ENCODE results near the gene ARPC4.
"Not testable (repeated sequence)": the region's sequence is repeated elsewhere in the genome, so short reads cannot be mapped to it uniquely, and the experiment has no call there.

The ARPC4 gene

DNA sequence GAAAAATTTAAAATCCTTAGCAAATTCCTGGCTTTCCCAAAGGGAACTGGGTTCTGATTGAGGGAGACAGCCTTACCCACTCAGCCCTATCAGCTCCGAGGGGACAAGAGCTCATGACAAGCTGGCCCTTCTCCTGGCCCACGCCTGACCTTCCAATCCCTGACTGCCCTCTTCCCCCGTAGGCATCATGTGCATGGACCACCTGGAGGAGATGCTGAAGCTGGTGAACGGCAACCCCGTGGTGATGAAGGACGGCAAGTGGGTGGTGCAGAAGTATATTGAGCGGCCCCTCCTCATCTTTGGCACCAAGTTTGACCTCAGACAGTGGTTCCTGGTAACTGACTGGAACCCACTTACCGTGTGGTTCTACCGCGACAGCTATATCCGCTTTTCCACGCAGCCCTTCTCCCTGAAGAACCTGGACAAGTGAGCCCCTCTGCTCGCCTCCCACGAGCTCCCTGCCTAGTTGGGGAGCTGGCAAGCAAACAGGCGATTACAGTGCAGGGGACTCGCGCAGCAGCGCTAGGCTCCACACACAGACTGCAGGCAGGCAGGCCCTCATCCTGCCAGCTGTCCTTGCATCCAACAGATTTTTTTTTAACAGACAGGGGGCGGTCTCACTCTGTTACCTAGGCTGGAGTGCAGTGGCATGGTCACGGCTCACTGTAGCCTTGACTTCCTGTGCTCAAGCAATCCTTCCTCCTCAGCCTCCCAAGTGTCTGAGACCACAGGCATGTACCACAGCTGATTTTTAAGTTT, 34.1 kb downstream of the ARPC4 start:
- DNase-seq = no peak

DNA sequence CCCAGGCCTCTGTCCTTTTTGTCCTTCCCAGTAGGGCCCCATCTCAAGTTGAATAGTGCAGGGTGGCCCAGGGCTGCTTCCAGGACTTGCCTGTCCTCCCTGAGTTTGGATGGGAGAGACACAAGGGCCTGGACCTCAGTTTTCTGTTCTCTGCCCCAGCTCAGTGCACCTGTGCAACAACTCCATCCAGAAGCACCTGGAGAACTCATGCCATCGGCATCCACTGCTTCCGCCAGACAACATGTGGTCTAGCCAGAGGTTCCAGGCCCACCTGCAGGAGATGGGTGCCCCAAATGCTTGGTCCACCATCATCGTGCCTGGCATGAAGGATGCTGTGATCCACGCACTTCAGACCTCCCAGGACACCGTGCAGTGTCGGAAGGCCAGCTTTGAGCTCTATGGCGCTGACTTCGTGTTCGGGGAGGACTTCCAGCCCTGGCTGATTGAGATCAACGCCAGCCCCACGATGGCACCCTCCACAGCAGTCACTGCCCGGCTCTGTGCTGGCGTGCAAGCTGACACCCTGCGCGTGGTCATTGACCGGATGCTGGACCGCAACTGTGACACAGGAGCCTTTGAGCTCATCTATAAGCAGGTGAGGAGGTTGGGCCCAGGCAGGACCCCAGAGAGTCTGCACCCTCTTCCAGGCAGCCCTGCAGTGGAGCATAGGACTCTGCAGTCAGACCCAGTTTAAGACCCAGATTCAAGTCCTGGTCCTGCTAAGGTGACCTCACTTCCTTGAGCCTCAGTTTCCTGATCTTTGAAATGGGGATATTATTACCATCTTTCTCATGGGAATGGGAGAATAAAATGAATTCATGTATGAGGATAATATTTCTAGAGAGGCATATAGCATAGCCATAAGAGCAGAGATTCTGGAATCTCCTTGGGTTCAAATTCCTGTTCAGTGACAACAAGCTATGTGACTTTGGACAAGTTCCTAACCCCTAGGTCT, 36.2 kb downstream of the ARPC4 start:
- DNase-seq = no peak

DNA sequence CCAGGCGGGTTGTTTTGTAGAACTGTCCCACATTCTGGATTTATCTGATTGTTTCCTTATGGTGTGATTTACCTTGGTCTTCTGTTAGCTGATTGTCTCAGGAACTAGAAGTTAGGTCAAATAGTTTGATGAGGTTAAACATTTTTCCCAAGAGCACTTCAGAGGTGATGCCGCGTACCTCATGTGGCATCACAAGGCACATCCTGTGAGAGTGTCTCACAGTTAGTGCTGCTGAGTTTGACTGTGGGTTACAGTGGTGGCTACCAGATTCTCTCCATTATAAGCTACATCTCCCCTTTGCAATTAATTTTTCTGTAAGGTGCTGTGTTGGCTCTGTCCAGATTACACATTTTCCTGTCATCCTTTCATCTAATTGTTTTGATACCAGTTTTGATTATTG, 38.4 kb downstream of the ARPC4 start:
- no peak for DNase-seq

DNA sequence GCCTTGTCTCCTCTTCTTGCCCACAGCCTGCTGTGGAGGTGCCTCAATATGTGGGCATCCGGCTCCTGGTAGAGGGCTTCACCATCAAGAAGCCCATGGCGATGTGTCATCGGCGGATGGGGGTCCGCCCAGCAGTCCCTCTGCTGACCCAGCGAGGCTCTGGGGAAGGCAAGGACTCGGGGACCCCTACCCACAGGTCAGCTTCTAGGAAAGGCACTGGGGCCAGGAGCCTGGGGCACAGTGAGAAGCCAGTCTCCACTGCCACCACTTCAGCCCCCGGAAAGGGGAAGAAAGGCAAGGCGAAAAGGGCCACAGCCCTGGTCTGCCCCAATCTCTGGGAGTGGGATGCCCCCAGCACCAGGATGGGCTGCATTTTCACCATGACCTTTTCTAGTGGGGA, 40.2 kb downstream of the ARPC4 start:
- DNase-seq = no peak

DNA sequence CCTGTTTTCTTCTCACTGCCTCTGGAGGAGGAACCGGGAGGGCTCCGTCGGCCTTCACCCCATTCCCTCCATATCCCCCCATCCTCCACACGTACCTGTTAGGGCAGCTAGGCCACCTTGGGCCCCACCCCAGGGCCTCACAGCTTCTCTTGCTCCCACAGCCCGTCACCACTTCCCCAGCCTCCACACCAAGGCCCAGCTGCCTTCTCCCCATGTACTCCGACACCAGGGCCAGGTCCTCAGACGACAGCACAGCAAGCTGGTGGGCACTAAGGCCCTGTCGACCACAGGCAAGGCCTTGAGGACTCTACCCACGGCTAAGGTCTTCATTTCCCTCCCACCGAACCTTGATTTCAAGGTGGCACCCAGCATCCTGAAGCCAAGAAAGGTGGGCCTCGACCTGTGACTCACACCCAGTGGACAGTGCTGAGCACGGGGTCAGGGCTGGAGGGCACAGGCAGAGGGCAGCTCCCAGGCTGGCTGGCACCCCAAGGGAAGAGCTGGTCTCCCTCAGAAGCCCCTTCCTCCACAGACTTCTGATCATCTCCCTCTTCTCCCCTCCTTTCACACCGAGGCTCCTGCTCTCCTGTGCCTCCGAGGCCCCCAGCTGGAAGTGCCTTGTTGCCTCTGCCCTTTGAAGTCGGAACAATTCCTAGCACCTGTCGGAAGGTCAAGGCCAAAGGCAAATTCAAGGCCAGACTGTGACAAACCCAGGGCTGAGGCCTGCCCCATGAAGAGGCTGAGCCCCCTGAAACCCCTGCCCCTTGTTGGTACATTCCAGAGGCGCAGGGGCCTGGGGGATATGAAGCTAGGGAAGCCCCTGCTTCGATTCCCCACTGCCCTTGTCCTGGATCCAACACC, 41.9 kb downstream of the ARPC4 start:
- DNase-seq = no peak

DNA sequence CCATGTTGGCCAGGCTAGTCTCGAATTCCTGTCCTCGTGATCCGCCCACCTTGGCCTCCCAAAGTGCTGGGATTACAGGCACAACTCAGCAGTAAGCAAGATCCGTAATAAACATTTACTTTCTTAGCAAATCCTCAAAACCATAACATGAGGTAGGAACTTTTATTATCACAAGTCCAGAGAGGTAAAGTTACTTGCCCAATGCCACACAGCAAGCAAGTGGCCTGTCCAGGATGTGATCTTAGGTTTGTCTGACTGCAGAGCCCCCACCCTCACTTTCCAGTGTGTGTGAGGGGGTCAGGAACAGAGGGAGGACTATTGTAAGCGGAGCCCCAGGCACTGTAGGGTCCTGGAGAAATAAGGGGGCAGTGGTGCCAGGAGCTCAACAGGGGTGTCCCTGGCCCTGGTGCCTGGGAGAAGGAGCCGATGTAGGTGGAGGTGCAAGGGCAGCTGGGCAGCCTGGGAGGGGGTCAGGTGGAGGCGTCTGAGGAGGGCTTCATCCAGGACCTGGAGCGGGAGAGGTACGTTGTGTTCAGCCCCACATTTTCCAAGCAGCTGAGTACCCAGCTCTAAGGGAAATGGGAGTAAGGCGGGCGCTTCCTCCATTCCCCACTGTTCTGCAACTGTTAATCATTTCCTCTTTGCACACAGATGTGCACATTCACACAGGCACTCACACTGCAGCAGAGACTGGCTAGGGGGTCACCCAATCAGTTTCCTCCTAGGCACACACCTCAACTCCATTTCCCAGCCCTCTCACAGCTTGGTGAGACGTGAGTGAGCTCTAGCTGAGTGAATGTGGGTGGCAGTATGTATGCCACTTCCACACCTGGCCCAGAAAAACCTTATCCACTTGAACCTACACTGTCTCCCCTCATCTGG, 45.1 kb downstream of the ARPC4 start:
- no peak for DNase-seq

DNA sequence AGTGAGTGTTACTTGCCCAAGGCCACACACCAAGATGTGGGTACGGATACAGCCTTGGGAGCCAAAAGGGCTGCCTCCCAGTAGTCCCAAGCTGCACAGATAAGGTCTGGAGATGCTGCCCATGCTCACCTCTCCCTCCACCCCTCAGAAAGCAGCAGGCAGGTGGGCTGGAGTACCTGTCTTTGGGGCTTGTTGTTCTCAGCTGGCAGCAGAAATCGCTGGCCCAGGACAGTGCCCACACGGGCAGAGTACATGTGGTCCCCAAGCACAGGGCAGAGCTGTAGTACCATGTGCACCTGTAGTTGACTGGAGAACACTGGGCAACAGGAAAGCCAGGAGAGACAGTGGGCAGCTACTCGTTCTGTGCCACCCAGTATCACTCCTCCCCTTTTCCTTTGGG, 46.0 kb downstream of the ARPC4 start:
- no peak for DNase-seq

DNA sequence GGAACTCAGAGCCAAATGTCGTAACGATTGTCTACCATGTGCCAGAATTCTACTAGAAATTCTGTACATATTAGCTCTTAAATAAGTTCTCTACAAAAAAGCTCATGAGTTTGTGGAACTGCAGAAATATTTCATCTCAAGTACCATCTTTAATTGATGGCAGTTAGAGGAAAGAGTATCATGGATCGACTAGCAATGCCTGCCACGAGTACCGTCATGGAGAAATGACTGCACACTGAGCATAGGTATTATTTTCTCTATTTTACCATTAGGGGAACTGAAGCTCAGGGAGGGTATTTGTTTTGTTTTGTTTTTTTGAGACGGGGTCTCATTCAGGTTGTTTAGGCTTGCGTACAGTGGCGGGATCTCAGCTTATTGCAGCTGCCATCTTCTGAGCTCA, 48.1 kb downstream of the ARPC4 start:
- no peak for DNase-seq

DNA sequence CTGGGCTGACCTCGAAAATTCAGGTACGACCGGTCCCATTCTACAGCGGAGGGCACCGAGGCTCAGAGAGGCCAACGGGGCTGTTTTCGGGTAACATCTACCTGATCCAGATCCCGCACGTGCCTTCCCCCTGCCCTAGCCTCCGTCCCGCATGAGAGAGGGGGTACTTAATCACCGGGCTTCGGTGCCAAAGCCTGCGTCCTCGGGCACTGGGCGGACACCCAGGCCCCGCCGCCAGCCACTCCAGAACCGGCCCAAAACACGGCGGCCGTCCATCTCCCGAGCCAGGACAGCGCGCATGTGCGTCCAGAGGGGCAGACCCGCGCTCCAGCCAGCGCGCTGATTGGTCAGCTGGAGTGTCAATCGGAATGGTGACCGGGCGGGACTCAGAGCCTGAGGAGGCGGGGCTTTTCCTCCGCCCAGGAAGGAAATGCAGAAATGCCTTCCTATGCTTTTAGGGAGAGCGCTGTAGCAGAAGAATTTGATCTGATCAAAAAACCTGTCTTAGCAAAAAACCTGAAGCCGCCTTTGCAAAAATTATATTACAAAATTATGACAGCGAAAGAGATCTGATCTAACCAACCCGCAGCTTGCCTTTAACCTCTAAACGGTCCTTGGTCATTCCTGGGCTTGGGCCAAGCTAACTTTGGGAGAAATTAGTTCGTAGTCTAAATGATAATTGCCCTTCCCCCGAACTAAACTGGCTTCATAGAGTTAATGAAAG, 51.0 kb downstream of the ARPC4 start, which contains the start of gene RPUSD3:
TSS of gene RPUSD3 (minus strand) at position 294 of the 724 bp plus-strand sequence. CDS start at position 276, 18 bp downstream.
- peak; percentile 93 for DNase-seq

DNA sequence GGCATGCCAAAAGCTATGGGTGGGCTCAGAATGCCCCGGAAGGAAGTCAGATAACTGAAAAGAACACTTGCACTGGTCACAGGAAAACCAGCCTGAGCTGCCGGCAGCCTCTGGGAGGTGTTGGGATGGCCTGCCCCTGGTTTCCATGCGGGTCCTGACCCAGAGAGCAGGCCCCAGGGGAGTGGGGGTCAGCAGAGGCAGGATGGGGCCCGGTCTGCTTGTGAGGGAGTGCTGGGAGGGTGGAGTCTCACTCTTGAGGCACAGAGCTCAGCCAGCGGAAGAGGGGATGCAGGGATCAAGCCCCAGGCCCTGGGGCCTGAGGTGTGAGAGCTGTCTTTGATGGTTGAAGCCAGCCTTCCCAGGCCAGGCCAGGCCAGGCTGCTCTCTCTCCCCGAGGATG, 53.3 kb downstream of the ARPC4 start:
- DNase-seq = no peak

DNA sequence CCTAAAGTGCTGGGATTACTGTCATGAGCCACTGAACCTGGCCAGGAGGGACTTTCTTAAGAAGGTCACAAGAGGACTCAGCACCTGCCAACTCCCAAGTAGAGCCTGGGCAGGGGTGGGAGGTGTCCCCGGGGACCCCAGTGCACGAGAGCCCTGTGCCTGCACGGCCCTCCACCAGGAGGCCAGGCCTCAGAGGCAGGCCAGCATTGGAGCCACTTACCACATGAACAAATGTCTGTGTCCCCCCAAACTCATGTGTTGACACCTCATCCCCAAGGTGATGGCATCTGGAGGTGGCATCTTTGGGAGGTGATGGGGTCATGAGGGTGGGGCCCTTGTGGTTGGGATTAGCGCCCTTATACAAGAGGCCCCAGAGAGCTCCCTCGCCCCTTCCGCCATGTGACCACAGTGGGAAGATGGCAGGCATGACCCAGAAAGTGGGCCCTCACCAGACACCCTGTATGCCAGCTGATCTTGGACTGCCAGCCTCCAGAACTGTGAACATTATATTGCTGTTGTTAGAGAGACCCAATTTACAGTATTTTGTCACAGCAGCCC, 54.1 kb downstream of the ARPC4 start:
- DNase-seq = no peak

DNA sequence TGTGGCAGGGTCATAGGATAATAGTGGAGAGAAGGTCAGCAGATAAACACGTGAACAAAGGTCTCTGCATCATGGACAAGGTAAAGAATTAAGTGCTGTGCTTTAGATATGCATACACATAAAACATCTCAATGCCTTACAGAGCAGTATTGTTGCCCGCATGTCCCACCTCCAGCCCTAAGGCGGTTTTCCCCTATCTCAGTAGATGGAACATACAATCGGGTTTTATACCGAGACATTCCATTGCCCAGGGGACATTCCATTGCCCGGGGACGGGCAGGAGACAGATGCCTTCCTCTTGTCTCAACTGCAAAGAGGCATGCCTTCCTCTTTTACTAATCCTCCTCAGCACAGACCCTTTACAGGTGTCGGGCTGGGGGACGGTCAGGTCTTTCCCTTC, 55.0 kb downstream of the ARPC4 start:
- DNase-seq = not testable (repeated sequence)

DNA sequence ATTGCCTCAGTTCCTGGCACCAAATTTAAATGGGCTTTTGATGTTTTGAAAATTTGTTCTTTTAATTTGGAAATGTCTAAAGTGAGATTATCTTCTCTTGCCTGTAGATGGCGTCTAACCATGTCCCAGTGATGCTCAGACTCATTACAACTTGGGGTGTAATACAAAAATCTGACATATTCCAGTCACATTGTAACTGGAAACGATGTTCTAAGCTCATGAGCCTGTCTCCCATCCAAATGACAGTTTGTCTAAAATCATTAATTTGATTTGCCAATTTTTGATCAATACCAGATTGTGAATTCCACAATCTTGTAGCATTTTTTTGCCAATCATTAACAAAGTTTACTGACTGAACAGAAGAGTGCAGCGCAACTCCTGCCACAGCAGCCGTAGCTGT, 56.0 kb downstream of the ARPC4 start:
- not testable (repeated sequence) for DNase-seq

DNA sequence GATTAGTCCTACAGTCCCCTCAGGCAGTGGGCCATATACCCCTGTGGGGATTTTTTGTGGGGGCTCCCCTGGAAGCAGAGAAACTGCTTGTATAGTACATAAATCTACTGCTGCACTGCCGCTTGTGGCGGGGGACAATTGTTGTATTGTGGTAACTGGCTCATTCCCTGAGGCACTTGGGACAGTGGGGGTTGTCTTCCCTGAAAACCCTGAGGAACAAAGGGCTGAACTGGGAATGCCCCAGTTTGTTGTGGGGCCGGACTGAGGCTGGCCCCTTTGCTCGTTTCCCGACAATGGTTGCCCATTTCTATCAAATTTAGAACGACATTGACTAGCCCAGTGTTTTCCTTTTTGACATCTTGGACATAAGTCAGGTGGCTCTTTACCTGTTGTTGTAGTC, 58.5 kb downstream of the ARPC4 start:
- not testable (repeated sequence) for DNase-seq

DNA sequence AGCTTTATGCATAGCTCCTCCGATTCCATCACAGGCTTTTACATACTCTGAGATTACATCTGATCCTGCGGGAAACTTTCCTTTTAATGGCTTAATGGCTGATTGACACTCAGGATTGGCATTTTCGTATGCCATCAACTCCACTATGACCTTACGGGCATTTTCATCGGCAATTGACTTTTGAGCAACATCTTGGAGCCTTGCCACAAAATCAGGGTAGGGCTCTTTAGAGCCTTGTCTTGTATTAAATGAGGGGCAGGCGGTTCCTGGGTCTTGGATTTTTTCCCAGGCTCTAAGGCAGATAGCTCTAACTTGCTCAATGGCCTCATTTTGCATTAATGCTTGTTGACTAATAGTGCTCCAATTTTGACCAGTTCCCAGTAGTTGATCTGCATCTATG, 59.0 kb downstream of the ARPC4 start:
- not testable (repeated sequence) for DNase-seq

DNA sequence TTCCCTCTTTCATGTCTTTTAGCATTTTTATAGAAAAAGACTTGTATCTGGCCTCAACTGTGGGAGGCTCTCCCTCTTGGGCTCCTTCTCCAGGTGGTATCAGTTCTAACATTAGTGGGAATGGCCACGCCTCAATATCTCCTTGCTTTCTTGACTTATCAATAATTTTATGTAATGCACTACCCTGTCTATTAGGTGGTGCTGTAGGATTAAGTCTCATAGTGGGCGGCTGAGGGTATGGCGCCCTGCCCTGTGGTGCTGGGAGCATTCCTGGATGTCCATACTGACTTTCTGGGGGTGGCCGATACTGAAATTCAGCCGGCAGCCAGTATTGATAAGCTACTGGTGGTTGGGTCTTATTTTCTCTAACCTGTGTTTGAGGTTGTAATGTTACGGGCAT, 59.6 kb downstream of the ARPC4 start:
- DNase-seq = no peak

DNA sequence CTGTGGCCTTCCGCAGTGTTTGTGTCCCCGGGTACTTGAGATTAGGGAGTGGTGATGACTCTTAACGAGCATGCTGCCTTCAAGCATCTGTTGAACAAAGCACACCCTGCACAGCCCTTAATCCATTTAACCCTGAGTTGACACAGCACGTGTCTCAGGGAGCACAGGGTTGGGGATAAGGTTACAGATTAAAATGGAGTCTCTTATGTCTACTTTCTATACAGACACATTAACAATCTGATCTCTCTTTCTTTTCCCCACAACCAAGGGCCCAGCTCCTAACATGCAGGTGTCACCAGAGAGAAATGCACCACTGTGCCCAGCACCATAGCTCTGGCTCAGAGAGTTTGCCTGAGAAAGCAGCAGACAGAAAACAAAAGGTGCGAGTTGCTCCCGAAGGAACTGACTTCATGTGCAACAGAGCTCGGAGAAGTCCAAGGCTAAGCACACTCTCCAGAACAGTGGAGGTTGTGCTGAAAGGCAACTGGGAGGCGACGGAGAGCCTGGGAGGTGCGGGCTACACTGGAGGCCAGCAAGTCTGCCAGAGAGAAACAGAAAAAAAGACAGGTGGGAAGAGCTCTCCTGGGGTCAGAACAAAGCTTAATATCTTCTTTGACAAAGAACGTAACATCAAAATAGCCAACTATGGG, 61.5 kb downstream of the ARPC4 start:
- DNase-seq = not testable (repeated sequence)

DNA sequence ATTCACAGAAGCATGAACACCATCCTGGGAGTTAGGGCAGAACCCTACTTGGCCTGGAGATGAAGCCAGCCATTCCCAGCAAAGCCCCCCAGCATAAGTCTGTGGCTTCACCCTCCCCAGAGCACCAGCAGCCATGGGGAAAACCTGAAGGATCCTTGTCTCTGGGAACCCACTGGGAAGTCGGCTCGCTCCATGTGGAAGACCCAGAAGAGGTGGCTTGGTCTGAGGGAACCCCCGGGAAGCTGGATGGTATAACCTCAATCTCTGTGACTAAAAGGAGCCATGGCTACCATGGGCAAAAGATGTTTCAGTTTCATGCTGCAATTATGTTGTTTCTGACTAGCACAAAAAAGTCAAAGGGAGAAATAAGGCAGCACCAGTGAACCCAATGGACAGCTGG, 62.7 kb downstream of the ARPC4 start:
- no peak for DNase-seq
